SK-N-SH (cell line): ENCODE measurements around the gene ADAMTS2. TPM values are rescaled to one million over a fixed set of nuclear protein-coding genes. Genes with fewer than 3 reads are reported as not detected.

Source experiments
- CTCF ChIA-PET: fragments of 300-600, 350-600 bp; formaldehyde crosslinking; extraction: SDS; loops from one replicate; lab custom pipeline; 2021; lab: Yijun Ruan, JAX
- POLR2A ChIA-PET: fragments of 350-600 bp; sonication (Branson Sonifier 250); formaldehyde crosslinking; extraction: SDS; loops from one replicate; lab custom pipeline; 2020; ENCODE audit warnings: antibody characterized with exemption, inconsistent platforms; lab: Yijun Ruan, JAX
- DNase-seq: peaks from one replicate; pipeline ENCODE4 v3.0.0; 2012
- H2AFZ ChIP-seq: fragments of 200-600 bp; sonication (generic); 2 replicates; pipeline ENCODE4 v1.8.1; 2016; ENCODE audit warnings: antibody characterized with exemption, mild to moderate bottlenecking, low read depth
- H3F3A ChIP-seq: fragments of 200-600 bp; sonication (generic); replicated peaks from 2 replicates; pipeline ENCODE3; 2016; ENCODE audit warnings: antibody characterized with exemption, mild to moderate bottlenecking; ENCODE audit not compliant: insufficient read depth
- H3K27ac ChIP-seq, 2 experiments: fragments of 200-500 bp in 1 of 2; fragments of 200-600 bp in 1 of 2; sonication (Bioruptor generic) in 1 of 2; sonication (generic), shearing (Covaris generic) in 1 of 2; 2 replicates each; pipeline versions ENCODE4 v1.5.1 to v1.6.1; 2014 to 2016; ENCODE audit warnings: low read depth in 2 of 2, inconsistent platforms in 1 of 2, low read length in 1 of 2, mild to moderate bottlenecking in 1 of 2, mixed read lengths in 1 of 2
- H3K27me3 ChIP-seq: fragments of 200-600 bp; sonication (generic), shearing (Covaris generic); 2 replicates; pipeline ENCODE4 v1.6.1; 2016; ENCODE audit warnings: mixed run types; ENCODE audit not compliant: insufficient read depth
- H3K36me3 ChIP-seq, 2 experiments: fragments of 200-500 bp in 1 of 2; fragments of 200-600 bp in 1 of 2; sonication (Bioruptor generic) in 1 of 2; sonication (generic) in 1 of 2; replicated peaks in 1 of 2; 2 replicates each; pipeline versions ENCODE3 to v1.5.1; 2014 to 2016; ENCODE audit warnings: low read length in 1 of 2, mild to moderate bottlenecking in 1 of 2; ENCODE audit not compliant: insufficient read depth in 2 of 2, control insufficient read depth in 1 of 2
- H3K4me1 ChIP-seq, 2 experiments: fragments of 200-500 bp in 1 of 2; fragments of 200-600 bp in 1 of 2; sonication (Bioruptor generic) in 1 of 2; sonication (generic), shearing (Covaris generic) in 1 of 2; 2 replicates each; pipeline versions ENCODE4 v1.5.1 to v1.6.1; 2014 to 2016; ENCODE audit warnings: low read depth in 1 of 2, low read length in 1 of 2, mixed run types in 1 of 2; ENCODE audit not compliant: insufficient read depth in 2 of 2, control insufficient read depth in 1 of 2
- H3K4me2 ChIP-seq: fragments of 200-600 bp; sonication (generic), shearing (Covaris generic); 2 replicates; pipeline ENCODE4 v1.6.1; 2017; ENCODE audit warnings: mixed run types
- H3K4me3 ChIP-seq, 2 experiments: fragments of 200-500 bp in 1 of 2; fragments of 200-600 bp in 1 of 2; sonication (Bioruptor generic) in 1 of 2; sonication (generic), shearing (Covaris generic) in 1 of 2; 2 replicates each; pipeline versions ENCODE4 v1.5.1 to v1.8.1; 2014 to 2016; ENCODE audit warnings: low read depth in 2 of 2, inconsistent platforms in 1 of 2, low read length in 1 of 2, mild to moderate bottlenecking in 1 of 2, mixed read lengths in 1 of 2, moderate library complexity in 1 of 2
- H3K79me2 ChIP-seq: fragments of 200-600 bp; sonication (generic); 2 replicates; pipeline ENCODE4 v1.8.1; 2017; ENCODE audit warnings: mild to moderate bottlenecking; ENCODE audit not compliant: insufficient read depth
- H3K9ac ChIP-seq: fragments of 200-600 bp; sonication (generic); 2 replicates; pipeline ENCODE4 v1.6.1; 2017; ENCODE audit warnings: mixed run types
- H3K9me2 ChIP-seq: fragments of 200-600 bp; sonication (generic); 2 replicates; pipeline ENCODE4 v1.6.1; 2017; ENCODE audit warnings: mixed run types
- H3K9me3 ChIP-seq: fragments of 200-600 bp; sonication (generic); 2 replicates; pipeline ENCODE4 v1.6.1; 2017; ENCODE audit warnings: mixed run types, mild to moderate bottlenecking, moderate library complexity
- H4K20me1 ChIP-seq: fragments of 200-600 bp; sonication (generic); 2 replicates; pipeline ENCODE4 v1.6.1; 2017; ENCODE audit warnings: mild to moderate bottlenecking, mixed run types; ENCODE audit not compliant: insufficient read depth
- EP300 ChIP-seq, 2 experiments: IDR thresholded peaks; 2 replicates each; pipeline versions ENCODE4 v1.4.0 to v1.6.1; 2012; ENCODE audit warnings: borderline replicate concordance in 1 of 2, low read depth in 1 of 2, low read length in 1 of 2
- EZH2phosphoT487 ChIP-seq: fragments of 200-600 bp; sonication (generic); IDR thresholded peaks from 2 replicates; pipeline ENCODE4 v1.6.1; 2017; ENCODE audit warnings: low read depth, mixed run types, mild to moderate bottlenecking, antibody characterized with exemption, moderate library complexity, borderline replicate concordance
- FOSL2 ChIP-seq: IDR thresholded peaks from 2 replicates; pipeline ENCODE4 v1.4.0; 2012; ENCODE audit warnings: low read depth, mild to moderate bottlenecking, moderate library complexity, borderline replicate concordance
- GABPA ChIP-seq: IDR thresholded peaks from 2 replicates; pipeline ENCODE4 v1.4.0; 2012; ENCODE audit warnings: low read depth, mild to moderate bottlenecking
- MAX ChIP-seq: IDR thresholded peaks from 2 replicates; pipeline ENCODE4 v1.4.0; 2012; ENCODE audit warnings: low read depth
- MEF2A ChIP-seq: IDR thresholded peaks from 2 replicates; pipeline ENCODE4 v1.4.0; 2012; ENCODE audit warnings: low read depth, borderline replicate concordance
- MXI1 ChIP-seq: IDR thresholded peaks from 2 replicates; pipeline ENCODE4 v1.6.1; 2012; ENCODE audit warnings: mild to moderate bottlenecking, low read depth, low read length, improper control_type of control experiment
- POLR2AphosphoS5 ChIP-seq: IDR thresholded peaks from 2 replicates; pipeline ENCODE4 v1.6.1; 2012; ENCODE audit warnings: low read depth, low read length
- REST ChIP-seq: IDR thresholded peaks from 2 replicates; pipeline ENCODE4 v1.6.1; 2012; ENCODE audit warnings: mild to moderate bottlenecking, low read depth, low read length, moderate library complexity
- TAF1 ChIP-seq: IDR thresholded peaks from 2 replicates; pipeline ENCODE4 v1.6.1; 2012; ENCODE audit warnings: low read depth, mild to moderate bottlenecking, low read length, moderate library complexity, borderline replicate concordance
- USF1 ChIP-seq: IDR thresholded peaks from 2 replicates; pipeline ENCODE4 v1.4.0; 2012; ENCODE audit warnings: low read depth, borderline replicate concordance
- YY1 ChIP-seq: IDR thresholded peaks from 2 replicates; pipeline ENCODE4 v1.4.0; 2012; ENCODE audit warnings: low read depth, mild to moderate bottlenecking
- WGBS: methylation state at CpG from one replicate; pipeline ENCODE4 v1.1.6; 2017; ENCODE audit warnings: low lambda C conversion rate; 5-methylcytosine and 5-hydroxymethylcytosine counted together
- polyA plus RNA-seq, 3 experiments: library from polyadenylated mRNA; depleted of rRNA; stranded (reverse); fragments of >200 nt; gene quantifications; 2 replicates each; pipeline ENCODE4 v1.2.3, GENCODE V29; 2012

The ADAMTS2 gene
- polyA plus RNA-seq, 1 of the 3 experiments (the other 2 are of a cell fraction): 0.12 TPM

- H3K9me3 ChIP-seq: no peaks in the 10 kb centered on the region
- H3F3A ChIP-seq: no peaks in the 10 kb centered on the region
- H3K4me2 ChIP-seq: no peak overlapping the region
- TF ChIP-seq EP300 (IDR thresholded peaks at IDR 0.05; ENCODE audit: borderline replicate concordance in 1 of 2, low read depth in 1 of 2, low read length in 1 of 2) (no peak), MAX (no peak), POLR2AphosphoS5 (no peak), GABPA (no peak), TAF1 (no peak), MEF2A (no peak), FOSL2 (no peak), YY1 (no peak), MXI1 (no peak), EZH2phosphoT487 (no peak), USF1 (no peak), REST (no peak)
- POLR2A ChIA-PET: no interaction called here
- WGBS: 67% methylated on average over 5 of the region's 11 CpGs
- H4K20me1 ChIP-seq: no peaks in the 10 kb centered on the region
- CTCF ChIA-PET: interaction anchor here (0.7 to 1.8 kb wide), 4 partner anchors 28 to 148 kb away, joined by 3 to 5 read pairs (median 4); no protein-coding TSS in a partner anchor
- H3K27me3 ChIP-seq: no peaks in the 10 kb centered on the region
- no peak overlapping the region for H2AFZ ChIP-seq
- H3K27ac ChIP-seq: peak overlapping the region in 1 of 2 experiments; percentile 97; a peak in 2 of 4 replicates
- no peak overlapping the region; a peak in 1 of 4 replicates for H3K4me3 ChIP-seq
- no peak for DNase-seq
- H3K36me3 ChIP-seq: no peaks in the 10 kb centered on the region
- H3K9ac ChIP-seq: no peak overlapping the region
- H3K79me2 ChIP-seq: no peaks in the 10 kb centered on the region
- H3K4me1 ChIP-seq: peaks cover 0 to 87% of the 10 kb centered on the region in 2 experiments; a peak in 2 of 4 replicates
- H3K9me2 ChIP-seq: no peaks in the 10 kb centered on the region
Observed at GRCh38 chr5:179288809-179289185, 56.5 kb downstream of the ADAMTS2 start.
